HEK293 (cell line): Measurements from ENCODE around the gene BBC3.

Experiments used
- GLIS2 ChIP-seq: fragments of 450-650 bp; formaldehyde crosslinking; IDR thresholded peaks from 2 replicates; pipeline ENCODE4 v1.5.1; 2016; ENCODE audit warnings: missing biosample characterization, missing genetic modification characterization
- HOXA7 ChIP-seq: sonication (generic); formaldehyde crosslinking; IDR thresholded peaks from 2 replicates; pipeline ENCODE4 v1.8.1; 2022; ENCODE audit warnings: missing genetic modification reagents, borderline replicate concordance
- KLF16 ChIP-seq: fragments of 450-650 bp; formaldehyde crosslinking; IDR thresholded peaks from 2 replicates; pipeline ENCODE4 v1.5.1; 2017; ENCODE audit warnings: missing biosample characterization, missing genetic modification characterization
- MEIS1 ChIP-seq: sonication (generic); formaldehyde crosslinking; IDR thresholded peaks from 2 replicates; pipeline ENCODE4 v1.8.1; 2022; ENCODE audit warnings: missing genetic modification reagents, mild to moderate bottlenecking, borderline replicate concordance
- OSR2 ChIP-seq: fragments of 450-650 bp; formaldehyde crosslinking; IDR thresholded peaks from 2 replicates; pipeline ENCODE4 v1.5.1; 2016; ENCODE audit warnings: missing biosample characterization, missing genetic modification characterization
- RBAK ChIP-seq: fragments of 450-650 bp; formaldehyde crosslinking; IDR thresholded peaks from 2 replicates; pipeline ENCODE4 v1.5.1; 2016; ENCODE audit warnings: missing biosample characterization, missing genetic modification characterization
- REPIN1 ChIP-seq: fragments of 450-650 bp; formaldehyde crosslinking; IDR thresholded peaks from 2 replicates; pipeline ENCODE4 v1.5.1; 2017; ENCODE audit warnings: missing biosample characterization, missing genetic modification characterization, low read depth
- SP3 ChIP-seq: fragments of 450-650 bp; formaldehyde crosslinking; IDR thresholded peaks from 2 replicates; pipeline ENCODE4 v1.5.1; 2016; ENCODE audit warnings: missing biosample characterization, missing genetic modification characterization
- WT1 ChIP-seq: fragments of 450-650 bp; formaldehyde crosslinking; IDR thresholded peaks from 2 replicates; pipeline ENCODE4 v1.5.1; 2016; ENCODE audit warnings: missing biosample characterization, missing genetic modification characterization
- ZBTB10 ChIP-seq: fragments of 450-650 bp; formaldehyde crosslinking; IDR thresholded peaks from 2 replicates; pipeline ENCODE4 v1.5.1; 2016; ENCODE audit warnings: missing biosample characterization, missing genetic modification characterization
- ZIC2 ChIP-seq: fragments of 450-650 bp; formaldehyde crosslinking; IDR thresholded peaks from 2 replicates; pipeline ENCODE4 v1.5.1; 2016; ENCODE audit warnings: missing biosample characterization, missing genetic modification characterization
- ZNF155 ChIP-seq: fragments of 450-650 bp; formaldehyde crosslinking; IDR thresholded peaks from 2 replicates; pipeline ENCODE4 v1.5.1; 2016; ENCODE audit warnings: missing biosample characterization, missing genetic modification characterization
- ZNF184 ChIP-seq: fragments of 450-650 bp; IDR thresholded peaks from 2 replicates; pipeline ENCODE4 v1.5.1; 2018; ENCODE audit warnings: missing biosample characterization, mild to moderate bottlenecking, missing genetic modification characterization
- ZNF202 ChIP-seq: fragments of 450-650 bp; formaldehyde crosslinking; IDR thresholded peaks from 2 replicates; pipeline ENCODE4 v1.5.1; 2016; ENCODE audit warnings: missing biosample characterization, missing genetic modification characterization, borderline replicate concordance
- ZNF248 ChIP-seq: fragments of 450-650 bp; formaldehyde crosslinking; IDR thresholded peaks from 2 replicates; pipeline ENCODE4 v1.5.1; 2017; ENCODE audit warnings: missing biosample characterization, missing genetic modification characterization
- ZNF335 ChIP-seq: fragments of 450-650 bp; formaldehyde crosslinking; conservative IDR thresholded peaks from 2 replicates; pipeline ENCODE4 v1.5.1; 2016; ENCODE audit warnings: missing biosample characterization, missing genetic modification characterization
- ZNF362 ChIP-seq: fragments of 450-650 bp; formaldehyde crosslinking; IDR thresholded peaks from 2 replicates; pipeline ENCODE4 v1.5.1; 2016; ENCODE audit warnings: missing biosample characterization, missing genetic modification characterization
- ZNF391 ChIP-seq: fragments of 450-650 bp; formaldehyde crosslinking; IDR thresholded peaks from 2 replicates; pipeline ENCODE4 v1.5.1; 2016; ENCODE audit warnings: low read depth, missing biosample characterization, missing genetic modification characterization, borderline replicate concordance
- ZNF416 ChIP-seq: fragments of 450-650 bp; formaldehyde crosslinking; IDR thresholded peaks from 2 replicates; pipeline ENCODE4 v1.5.1; 2016; ENCODE audit warnings: missing biosample characterization, missing genetic modification characterization
- ZNF423 ChIP-seq: fragments of 450-650 bp; formaldehyde crosslinking; IDR thresholded peaks from 2 replicates; pipeline ENCODE4 v1.5.1; 2016; ENCODE audit warnings: missing biosample characterization, missing genetic modification characterization
- ZNF426 ChIP-seq: fragments of 450-650 bp; formaldehyde crosslinking; IDR thresholded peaks from 2 replicates; pipeline ENCODE4 v1.5.1; 2017; ENCODE audit warnings: missing biosample characterization, missing genetic modification characterization, mild to moderate bottlenecking, inconsistent platforms, moderate library complexity
- ZNF510 ChIP-seq: fragments of 450-650 bp; formaldehyde crosslinking; IDR thresholded peaks from 2 replicates; pipeline ENCODE4 v1.5.1; 2018; ENCODE audit warnings: mild to moderate bottlenecking, missing genetic modification characterization, missing biosample characterization; ENCODE audit not compliant: insufficient replicate concordance
- ZNF521 ChIP-seq: fragments of 450-650 bp; formaldehyde crosslinking; IDR thresholded peaks from 2 replicates; pipeline ENCODE4 v1.5.1; 2017; ENCODE audit warnings: missing biosample characterization, mild to moderate bottlenecking, missing genetic modification characterization
- ZNF610 ChIP-seq: fragments of 450-650 bp; formaldehyde crosslinking; IDR thresholded peaks from 2 replicates; pipeline ENCODE4 v1.5.1; 2016; ENCODE audit warnings: missing biosample characterization, missing genetic modification characterization, borderline replicate concordance
- ZNF621 ChIP-seq: fragments of 450-650 bp; formaldehyde crosslinking; IDR thresholded peaks from 2 replicates; pipeline ENCODE4 v1.5.1; 2017; ENCODE audit warnings: missing biosample characterization, missing genetic modification characterization
- ZNF623 ChIP-seq: fragments of 450-650 bp; formaldehyde crosslinking; IDR thresholded peaks from 2 replicates; pipeline ENCODE4 v1.5.1; 2016; ENCODE audit warnings: missing biosample characterization, missing genetic modification characterization
- ZNF670 ChIP-seq: fragments of 450-650 bp; formaldehyde crosslinking; IDR thresholded peaks from 2 replicates; pipeline ENCODE4 v1.5.1; 2016; ENCODE audit warnings: missing biosample characterization, missing genetic modification characterization, low read depth
- ZNF701 ChIP-seq: fragments of 450-650 bp; formaldehyde crosslinking; IDR thresholded peaks from 2 replicates; pipeline ENCODE4 v1.5.1; 2016; ENCODE audit warnings: missing biosample characterization, missing genetic modification characterization
- ZNF747 ChIP-seq: fragments of 450-650 bp; formaldehyde crosslinking; IDR thresholded peaks from 2 replicates; pipeline ENCODE4 v1.5.1; 2016; ENCODE audit warnings: missing biosample characterization, missing genetic modification characterization
- ZNF76 ChIP-seq: fragments of 450-650 bp; formaldehyde crosslinking; IDR thresholded peaks from 2 replicates; pipeline ENCODE4; 2016; ENCODE audit warnings: low read depth, missing biosample characterization, missing genetic modification characterization, borderline replicate concordance
- ZNF791 ChIP-seq: fragments of 450-650 bp; formaldehyde crosslinking; IDR thresholded peaks from 2 replicates; pipeline ENCODE4 v1.5.1; 2016; ENCODE audit warnings: missing biosample characterization, missing genetic modification characterization
- ZNF843 ChIP-seq: fragments of 450-650 bp; formaldehyde crosslinking; IDR thresholded peaks from 2 replicates; pipeline ENCODE4 v1.5.1; 2016; ENCODE audit warnings: missing biosample characterization, missing genetic modification characterization
- ZXDB ChIP-seq: fragments of 450-650 bp; formaldehyde crosslinking; IDR thresholded peaks from 2 replicates; pipeline ENCODE4 v1.5.1; 2016; ENCODE audit warnings: missing biosample characterization, missing genetic modification characterization
- TF ChIP-seq, protein P1 (sequence below): fragments of 450-650 bp; IDR thresholded peaks from 2 replicates; pipeline ENCODE4 v1.5.1; 2018; ENCODE audit warnings: missing biosample characterization, missing genetic modification characterization
- TF ChIP-seq, protein P2 (sequence below): fragments of 450-650 bp; formaldehyde crosslinking; IDR thresholded peaks from 2 replicates; pipeline ENCODE4; 2016; ENCODE audit warnings: missing biosample characterization, missing genetic modification characterization

Gene BBC3

DNA sequence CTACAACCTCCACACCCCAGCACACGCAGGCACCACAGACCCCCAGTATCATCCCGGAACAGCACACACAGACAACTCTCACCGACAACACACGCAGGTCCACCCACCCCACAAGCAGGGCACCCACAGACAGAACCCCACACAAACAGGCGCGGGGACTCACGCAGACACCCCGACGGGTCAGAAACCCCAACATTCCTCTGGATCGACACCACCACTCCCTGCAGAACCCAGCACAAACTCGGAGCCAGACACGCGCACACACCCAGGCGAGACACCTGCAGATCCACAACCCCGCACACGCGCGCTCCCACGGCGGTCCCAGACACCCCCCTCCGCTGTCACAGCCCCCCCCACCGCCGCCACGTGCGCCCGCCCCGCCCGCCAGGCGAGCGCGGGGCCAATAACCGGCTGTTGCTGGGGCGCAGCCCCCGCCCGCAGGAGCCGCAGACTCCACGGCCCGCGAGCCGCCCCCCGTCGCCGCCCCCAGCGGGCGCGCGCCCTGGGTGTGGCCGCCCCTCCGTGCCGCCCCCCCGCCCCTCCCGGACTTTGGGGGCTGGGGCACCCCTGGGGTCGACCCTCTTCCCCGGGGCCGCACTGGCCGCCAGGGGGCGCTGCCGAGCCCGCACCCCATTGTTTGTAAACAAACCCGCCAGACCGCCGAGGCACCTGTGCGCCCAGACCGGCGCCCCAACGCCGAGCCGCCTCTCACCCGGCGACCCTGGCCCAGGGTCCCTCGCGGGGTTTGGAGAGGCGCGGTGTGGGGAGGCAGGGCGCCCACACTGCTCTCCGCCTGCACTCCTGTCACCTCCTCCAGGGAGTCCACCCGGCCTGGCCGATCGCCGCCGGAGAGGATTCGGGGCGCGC is 712 bp downstream of the BBC3 start (continued):
- TF ChIP-seq ZNF155 (no peak), ZNF76 (tag by site-specific recombination) (peak; percentile 14; the same call in 1 of the 2 replicates), ZNF791 (tag by site-specific recombination) (0 out of 2 replicates have a peak, but pooled peaks have one; percentile 1), ZNF521 (tag by site-specific recombination) (no peak), ZNF391 (tag by site-specific recombination) (peak; percentile 91; the same call in 1 of the 2 replicates), ZBTB10 (peak; percentile 97), ZNF747 (tag by site-specific recombination) (no peak), HOXA7 (CRISPR knock-in tag) (no peak), ZNF184 (no peak), ZNF335 (tag by site-specific recombination) (peak; percentile 15; the same call in 1 of the 2 replicates), MEIS1 (CRISPR knock-in tag) (no peak), ZNF423 (no peak), ZNF623 (tag by site-specific recombination) (peak; percentile 32), ZIC2 (peak; percentile 63), WT1 (0 out of 2 replicates have a peak, but pooled peaks have one; percentile 22), ZNF701 (tag by site-specific recombination) (peak; percentile 7; the same call in 1 of the 2 replicates), ZNF416 (no peak), ZNF610 (tag by site-specific recombination) (no peak), ZXDB (tag by site-specific recombination) (peak; percentile 22), SP3 (tag by site-specific recombination) (peak; percentile 67), REPIN1 (no peak), ZNF202 (tag by site-specific recombination) (no peak), ZNF843 (tag by site-specific recombination) (peak; percentile 20; the same call in 1 of the 2 replicates), ZNF670 (tag by site-specific recombination) (no peak), ZNF621 (tag by site-specific recombination) (no peak), ZNF426 (tag by site-specific recombination) (no peak), ZNF510 (tag by site-specific recombination) (no peak), KLF16 (tag by site-specific recombination) (peak; percentile 78), ZNF362 (no peak), OSR2 (tag by site-specific recombination) (no peak), GLIS2 (tag by site-specific recombination) (peak; percentile 86), ZNF248 (no peak), RBAK (tag by site-specific recombination) (0 out of 2 replicates have a peak, but pooled peaks have one; percentile 34)
- TF ChIP-seq, protein P1, sequence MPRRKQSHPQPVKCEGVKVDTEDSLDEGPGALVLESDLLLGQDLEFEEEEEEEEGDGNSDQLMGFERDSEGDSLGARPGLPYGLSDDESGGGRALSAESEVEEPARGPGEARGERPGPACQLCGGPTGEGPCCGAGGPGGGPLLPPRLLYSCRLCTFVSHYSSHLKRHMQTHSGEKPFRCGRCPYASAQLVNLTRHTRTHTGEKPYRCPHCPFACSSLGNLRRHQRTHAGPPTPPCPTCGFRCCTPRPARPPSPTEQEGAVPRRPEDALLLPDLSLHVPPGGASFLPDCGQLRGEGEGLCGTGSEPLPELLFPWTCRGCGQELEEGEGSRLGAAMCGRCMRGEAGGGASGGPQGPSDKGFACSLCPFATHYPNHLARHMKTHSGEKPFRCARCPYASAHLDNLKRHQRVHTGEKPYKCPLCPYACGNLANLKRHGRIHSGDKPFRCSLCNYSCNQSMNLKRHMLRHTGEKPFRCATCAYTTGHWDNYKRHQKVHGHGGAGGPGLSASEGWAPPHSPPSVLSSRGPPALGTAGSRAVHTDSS (tag by site-specific recombination), result peak; percentile 16; the same call in 1 of the 2 replicates
- TF ChIP-seq, protein P2, sequence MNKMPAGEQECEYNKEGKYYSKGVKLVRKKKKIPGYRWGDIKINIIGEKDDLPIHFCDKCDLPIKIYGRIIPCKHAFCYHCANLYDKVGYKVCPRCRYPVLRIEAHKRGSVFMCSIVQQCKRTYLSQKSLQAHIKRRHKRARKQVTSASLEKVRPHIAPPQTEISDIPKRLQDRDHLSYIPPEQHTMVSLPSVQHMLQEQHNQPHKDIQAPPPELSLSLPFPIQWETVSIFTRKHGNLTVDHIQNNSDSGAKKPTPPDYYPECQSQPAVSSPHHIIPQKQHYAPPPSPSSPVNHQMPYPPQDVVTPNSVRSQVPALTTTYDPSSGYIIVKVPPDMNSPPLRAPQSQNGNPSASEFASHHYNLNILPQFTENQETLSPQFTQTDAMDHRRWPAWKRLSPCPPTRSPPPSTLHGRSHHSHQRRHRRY, result peak; percentile 62; the same call in 1 of the 2 replicates
